Activated effector memory CD4-positive, alpha-beta T cell treated with Interleukin-2 at 50 U/mL for 16 hours (primary cell): ENCODE data around the gene METTL1.
"Not testable (repeated sequence)": the region's sequence is repeated elsewhere in the genome, so short reads cannot be mapped to it uniquely, and the experiment has no call there.

Experiments
- DNase-seq: peaks from one replicate; pipeline ENCODE4 v3.0.0-alpha.2; 2020

The METTL1 gene

GRCh38 chr12:57796996-57797395, 25.1 kb upstream of the METTL1 start:
- DNase-seq: no peak

DNA sequence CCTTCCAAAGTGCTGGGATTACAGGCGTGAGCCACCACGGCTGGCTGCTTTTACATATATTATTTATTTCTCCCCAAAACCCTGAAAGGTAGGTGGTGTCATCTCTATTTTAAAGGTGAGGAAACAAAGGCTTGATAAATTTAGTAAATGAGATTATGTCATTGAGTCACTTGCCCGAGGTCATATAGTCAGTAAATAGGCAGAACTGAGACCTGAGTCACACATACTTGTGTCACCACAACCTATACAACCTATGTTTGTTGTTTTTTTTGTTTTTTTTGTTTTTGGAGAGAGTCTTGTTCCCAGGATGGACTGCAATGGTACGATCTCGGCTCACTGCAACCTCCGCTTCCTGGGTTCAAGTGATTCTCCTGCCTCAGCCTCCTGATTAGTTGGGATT, 23.4 kb upstream of the METTL1 start:
- no peak for DNase-seq

DNA sequence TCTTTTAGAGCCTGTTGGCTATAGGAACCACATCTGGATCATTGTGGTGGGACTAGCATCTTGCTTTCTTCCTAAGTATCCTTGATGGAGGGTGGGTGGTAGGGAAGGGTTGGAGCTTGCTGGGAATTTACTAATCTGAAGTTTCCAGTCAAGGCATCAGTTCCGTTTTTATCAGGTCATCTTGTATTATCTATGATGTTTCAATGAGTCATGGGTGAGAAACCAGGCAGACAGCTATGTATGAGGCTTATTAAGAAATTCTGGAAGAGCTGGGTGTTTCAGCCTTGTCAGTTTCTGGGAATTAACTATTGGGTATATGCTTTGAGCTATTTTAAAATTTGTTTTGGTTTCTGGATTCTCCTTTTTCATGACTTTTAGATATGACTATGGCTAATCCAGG, 22.0 kb upstream of the METTL1 start:
- DNase-seq: no peak

DNA sequence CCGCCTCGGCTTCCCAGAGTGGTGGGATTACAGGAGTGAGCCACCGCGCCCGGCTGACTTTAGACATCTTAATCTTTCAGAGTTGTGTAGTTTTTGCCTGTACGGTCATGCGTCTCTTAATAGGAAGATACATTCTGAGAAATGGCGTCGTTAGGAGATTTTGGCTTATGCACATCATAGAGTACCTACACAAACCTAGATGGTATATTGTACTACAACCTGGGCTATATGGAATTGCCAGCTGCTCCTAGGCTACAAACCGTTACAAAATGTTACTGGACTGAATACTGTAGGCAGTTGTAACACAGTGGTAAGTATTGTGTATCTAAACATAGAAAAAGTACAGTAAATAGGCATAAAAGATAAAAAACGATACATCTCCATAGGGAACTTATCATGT, 12.0 kb upstream of the METTL1 start:
- DNase-seq: no peak

GRCh38 chr12:57783466-57783801, 11.5 kb upstream of the METTL1 start:
- DNase-seq: no peak

GRCh38 chr12:57782608-57783465, 10.9 kb upstream of the METTL1 start, which contains the start of gene TSFM:
TSFM (plus strand) TSS chr12:57782787; CDS start chr12:57782802, 15 bp downstream.
- DNase-seq: peak; percentile 93

GRCh38 chr12:57782243-57782607, 10.3 kb upstream of the METTL1 start:
- no peak for DNase-seq

DNA sequence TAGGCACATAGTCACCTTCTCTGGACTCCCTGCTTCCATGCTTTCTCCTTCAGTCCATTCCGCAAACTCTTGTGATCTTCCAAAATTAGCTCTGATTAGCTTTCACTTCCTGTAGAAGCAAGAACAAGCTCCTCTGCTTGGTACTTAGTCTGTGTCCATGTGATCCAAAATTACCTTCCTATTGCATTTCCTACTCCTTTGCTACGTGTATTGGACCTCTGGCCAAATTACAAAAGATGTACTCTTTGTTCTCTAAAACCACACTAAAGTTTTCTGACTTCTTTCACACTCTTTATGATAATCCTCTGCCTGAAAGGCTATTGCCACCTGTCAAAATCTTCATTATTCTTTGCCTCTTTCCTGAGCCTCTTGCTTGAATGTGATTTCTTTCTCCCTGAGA, 9.9 kb upstream of the METTL1 start:
- no peak for DNase-seq

DNA sequence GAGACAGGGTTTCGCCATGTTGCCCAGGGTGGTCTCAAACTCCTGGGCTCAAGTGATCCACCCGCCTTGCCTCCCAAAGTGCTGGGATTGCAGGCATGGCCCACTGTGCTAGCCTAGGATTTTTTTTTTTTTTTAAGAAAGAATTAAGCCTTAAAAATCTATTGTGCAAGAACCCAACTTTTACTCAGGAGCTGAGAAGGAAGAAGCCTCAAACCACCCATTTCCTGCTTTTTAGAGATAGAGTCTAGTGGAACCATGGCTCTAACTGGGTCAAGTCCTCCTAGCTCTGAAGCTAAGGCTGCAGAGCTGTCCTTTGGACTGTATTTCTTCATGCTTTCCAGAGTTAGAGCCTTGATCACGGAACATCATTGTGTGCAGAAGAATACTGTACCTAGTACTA, 9.3 kb upstream of the METTL1 start:
- DNase-seq: no peak

- no peak for DNase-seq
Measured at GRCh38 chr12:57780284-57780897, 8.5 kb upstream of the METTL1 start.

- no peak for DNase-seq
Measured at GRCh38 chr12:57779736-57780135, 7.8 kb upstream of the METTL1 start.

- no peak for DNase-seq
Measured at GRCh38 chr12:57777911-57778310, 6.0 kb upstream of the METTL1 start.

DNA sequence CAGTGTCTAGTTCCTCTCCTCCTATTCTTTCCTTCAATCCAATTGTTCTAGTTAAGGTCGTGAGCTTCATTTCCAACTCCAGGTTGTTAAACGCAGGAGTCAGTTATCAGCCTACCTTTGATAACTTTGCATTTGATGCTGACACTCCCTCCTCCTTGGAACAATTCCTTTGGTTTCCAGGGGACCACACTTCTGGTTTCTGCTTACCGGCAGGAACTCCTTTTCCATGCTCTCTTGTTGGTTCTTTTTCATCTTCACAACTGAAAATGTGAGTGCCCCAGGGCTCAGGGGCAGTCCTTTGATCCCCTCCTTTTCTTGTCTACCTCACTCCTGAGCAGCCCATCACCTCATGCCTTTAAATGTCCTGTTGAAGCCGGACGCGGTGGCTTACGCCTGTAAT, 5.5 kb upstream of the METTL1 start:
- DNase-seq: no peak

- no peak for DNase-seq
Measured at GRCh38 chr12:57776247-57776587, 4.3 kb upstream of the METTL1 start.

DNA sequence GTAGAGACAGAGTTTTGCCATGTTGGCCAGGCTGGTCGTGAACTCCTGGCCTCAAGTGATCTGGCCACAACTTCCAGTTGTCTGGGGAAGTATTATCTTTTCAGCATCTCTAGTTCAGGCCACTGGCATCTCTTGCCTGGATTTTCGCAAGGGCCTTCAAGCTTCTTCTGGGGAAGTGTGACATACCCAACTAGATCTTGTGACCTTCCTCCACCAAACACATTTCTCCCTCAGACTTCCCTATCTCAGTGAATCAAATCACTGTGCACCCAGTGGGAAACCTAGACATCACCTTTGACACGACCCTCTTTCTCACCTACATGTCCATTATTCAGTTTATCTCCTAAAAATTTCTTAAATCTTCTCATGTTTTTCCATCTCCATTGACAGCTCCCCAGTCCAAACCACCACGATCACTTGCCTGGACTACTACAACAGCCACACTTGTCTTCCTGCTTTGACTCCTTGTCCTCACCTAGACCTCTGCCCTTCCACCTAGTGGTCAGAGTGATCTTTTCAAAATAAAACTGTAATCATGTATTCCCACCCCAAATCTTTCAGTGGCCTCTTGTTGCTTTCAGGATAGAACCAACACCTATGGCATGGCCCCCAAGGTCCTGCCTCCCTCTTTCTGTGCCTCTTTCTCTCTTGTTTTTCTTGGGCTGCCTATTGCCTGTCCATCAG, 3.8 kb upstream of the METTL1 start:
- DNase-seq: no peak

- no peak for DNase-seq
Measured at GRCh38 chr12:57775044-57775443, 3.1 kb upstream of the METTL1 start.

- DNase-seq: not testable (repeated sequence)
Measured at GRCh38 chr12:57774634-57775033, 2.7 kb upstream of the METTL1 start.

DNA sequence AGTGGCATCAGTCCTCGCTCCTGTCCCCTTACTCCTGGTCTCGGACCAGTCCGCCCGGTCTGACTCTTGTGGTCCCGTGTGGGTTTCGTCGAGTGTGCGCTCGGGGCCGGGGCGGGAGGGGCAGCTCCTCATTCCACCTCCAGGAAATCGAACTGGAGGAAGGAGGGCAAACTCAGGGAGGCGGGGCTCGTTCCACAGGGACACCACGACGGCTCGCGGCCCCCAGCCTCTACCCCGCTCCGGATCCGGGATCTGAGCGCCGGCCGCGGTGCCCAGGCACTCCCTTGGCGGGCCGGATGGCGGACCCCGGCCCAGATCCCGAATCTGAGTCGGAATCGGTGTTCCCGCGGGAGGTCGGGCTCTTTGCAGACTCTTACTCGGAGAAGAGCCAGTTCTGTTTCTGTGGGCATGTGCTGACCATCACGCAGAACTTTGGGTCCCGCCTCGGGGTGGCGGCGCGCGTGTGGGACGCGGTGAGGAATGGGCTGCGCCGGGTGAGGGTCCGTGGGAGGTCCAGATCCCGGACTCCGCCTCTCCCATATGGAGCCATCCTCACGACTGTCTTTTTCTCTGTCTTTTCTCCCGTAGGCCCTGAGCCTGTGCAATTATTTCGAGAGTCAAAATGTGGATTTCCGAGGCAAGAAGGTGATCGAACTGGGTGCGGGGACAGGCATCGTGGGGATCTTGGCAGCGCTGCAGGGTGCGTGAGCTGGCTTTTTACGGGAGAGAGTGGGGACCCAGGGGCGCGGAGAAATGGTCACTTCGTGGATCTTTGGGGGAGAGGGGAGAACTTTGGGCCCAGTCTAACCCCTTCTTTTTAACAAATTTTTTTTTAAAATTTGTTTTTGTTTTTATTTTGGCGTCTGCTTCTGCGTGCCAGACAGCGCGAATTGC, 771 bp upstream of the METTL1 start, which contains the start of gene EEF1AKMT3:
EEF1AKMT3 (plus strand) TSS at position 186 of the 894 bp plus-strand sequence; CDS start at position 297, 111 bp downstream.
- DNase-seq: no peak

DNA sequence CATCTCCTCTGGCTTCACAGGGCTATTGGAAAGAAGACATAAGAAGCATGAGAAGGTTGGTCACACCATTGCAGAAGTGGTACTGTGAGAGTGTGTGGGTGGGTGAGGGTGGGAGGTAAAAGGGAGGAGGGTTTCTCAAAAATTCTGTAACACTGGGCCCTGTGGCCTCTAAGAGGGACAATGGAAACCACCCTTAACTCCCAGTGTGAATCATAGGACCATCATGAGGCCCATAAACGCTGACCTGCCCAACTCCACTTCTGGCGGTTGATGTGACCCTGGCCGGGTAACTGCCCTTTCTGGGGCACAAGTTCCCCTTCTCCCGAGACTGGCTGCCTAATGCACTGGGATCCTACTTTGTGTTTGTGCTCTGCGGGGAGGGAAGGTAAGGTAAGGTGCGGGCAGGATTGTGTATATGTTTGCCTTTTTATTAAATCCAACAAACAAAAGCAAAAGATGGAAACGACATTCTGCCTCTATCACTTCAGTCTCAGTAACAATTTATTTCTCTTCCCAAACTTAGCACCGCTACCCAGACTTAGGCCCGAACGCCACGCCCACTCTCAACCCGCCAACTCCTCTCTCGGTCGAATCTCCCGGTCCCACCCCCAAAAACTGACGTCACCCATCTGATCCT, 551 bp downstream of the METTL1 start:
- DNase-seq: peak; percentile 69

GRCh38 chr12:57770734-57771133, 1.2 kb downstream of the METTL1 start:
- DNase-seq: no peak

DNA sequence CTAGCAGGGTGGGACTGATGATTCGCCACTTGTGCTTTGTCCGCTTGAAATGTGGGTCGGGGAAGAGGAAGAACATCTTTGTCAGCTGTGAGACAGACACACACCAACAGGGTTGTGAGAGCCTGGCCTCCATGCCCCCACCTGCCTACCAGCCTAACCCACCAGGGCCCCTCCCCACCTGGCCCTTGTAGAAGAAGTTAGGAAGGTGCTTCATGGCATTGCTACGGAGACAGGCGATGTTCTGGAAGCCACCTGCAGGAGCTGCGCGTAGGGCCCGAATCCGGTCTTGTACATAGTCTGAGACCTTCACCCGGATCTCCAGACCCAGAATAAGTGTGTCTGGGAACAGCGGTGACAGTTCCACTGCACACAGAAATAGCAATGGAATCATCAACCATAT, 2.3 kb downstream of the METTL1 start:
- DNase-seq: no peak

GRCh38 chr12:57767876-57768275, 4.0 kb downstream of the METTL1 start:
- no peak for DNase-seq

GRCh38 chr12:57767305-57767698, 4.6 kb downstream of the METTL1 start:
- DNase-seq: no peak
